Fibroblast of lung (primary cell): ENCODE results near the gene BCL2L12. TPM values are rescaled to one million over a fixed set of nuclear protein-coding genes. Genes with fewer than 3 reads are reported as not detected.

Experiments
- DNase-seq, 2 donors: peaks; one replicate each; pipeline versions ENCODE4 v3.0.0 to v3.0.0-alpha.2; 2010; ENCODE audit warnings: low read depth in 2 of 2
- H2AFZ ChIP-seq: 2 replicates; pipeline ENCODE4 v1.5.1; 2012; ENCODE audit warnings: low read length, control low read depth, inconsistent platforms
- H3K27ac ChIP-seq: 2 replicates; pipeline ENCODE4 v1.5.1; 2011; ENCODE audit warnings: low read length, control low read depth; ENCODE audit not compliant: insufficient read depth
- H3K27me3 ChIP-seq: 2 replicates; pipeline ENCODE4 v1.5.1; 2011; ENCODE audit warnings: mild to moderate bottlenecking, low read length; ENCODE audit not compliant: control insufficient read depth, insufficient read depth
- H3K36me3 ChIP-seq: 2 replicates; pipeline ENCODE4 v1.5.1; 2011; ENCODE audit warnings: low read length; ENCODE audit not compliant: control insufficient read depth, insufficient read depth
- H3K4me1 ChIP-seq: 2 replicates; pipeline ENCODE4 v1.5.1; 2011; ENCODE audit warnings: low read length; ENCODE audit not compliant: control insufficient read depth, insufficient read depth; ENCODE audit errors: extremely low read depth
- H3K4me2 ChIP-seq: 2 replicates; pipeline ENCODE4 v1.5.1; 2011; ENCODE audit warnings: low read length, control low read depth; ENCODE audit not compliant: insufficient read depth; ENCODE audit errors: extremely low read depth
- H3K4me3 ChIP-seq, 4 experiments: fragments of 200-600 bp in 1 of 4; sonication (generic) in 1 of 4; replicated peaks in 1 of 4; 2 replicates each; pipeline ENCODE4 v1.5.1; 2011 to 2016; ENCODE audit warnings: low read length in 4 of 4, low read depth in 3 of 4, mild to moderate bottlenecking in 3 of 4, control low read depth in 2 of 4, inconsistent platforms in 1 of 4, mixed read lengths in 1 of 4; ENCODE audit not compliant: insufficient read depth in 1 of 4; ENCODE audit errors: control extremely low read depth in 1 of 4
- H3K79me2 ChIP-seq: 2 replicates; pipeline ENCODE4 v1.5.1; 2012; ENCODE audit warnings: mild to moderate bottlenecking, low read length, inconsistent platforms; ENCODE audit not compliant: control insufficient read depth, insufficient read depth
- H3K9ac ChIP-seq: 2 replicates; pipeline ENCODE4 v1.5.1; 2011; ENCODE audit warnings: mild to moderate bottlenecking, low read length, control low read depth; ENCODE audit not compliant: insufficient read depth
- H3K9me3 ChIP-seq: 2 replicates; pipeline ENCODE4 v1.5.1; 2012; ENCODE audit warnings: low read depth, low read length; ENCODE audit not compliant: control insufficient read depth, insufficient read depth
- H4K20me1 ChIP-seq: 2 replicates; pipeline ENCODE4 v1.5.1; 2011; ENCODE audit warnings: low read length; ENCODE audit not compliant: control insufficient read depth, insufficient read depth; ENCODE audit errors: extremely low read depth
- EZH2 ChIP-seq: IDR thresholded peaks from 2 replicates; pipeline ENCODE4 v1.5.1; 2012; ENCODE audit warnings: low read length, control low read depth, mild to moderate bottlenecking; ENCODE audit errors: missing control alignments
- polyA plus RNA-seq, 2 donors: library from polyadenylated mRNA; depleted of rRNA in 1 of 2; stranded (reverse) in 1 of 2; unstranded in 1 of 2; fragments of >200 nt; gene quantifications; 2 replicates each; pipeline ENCODE4 v1.2.1, GENCODE V29; 2011 to 2012; ENCODE audit warnings: missing spikeins in 1 of 2
- total RNA-seq: library from RNA; depleted of rRNA; stranded (reverse); fragments of >200 nt; gene quantifications from 2 replicates; pipeline ENCODE4 v1.2.1, GENCODE V29; 2014
- TF ChIP-seq, protein P1 (sequence below), 2 donors: IDR thresholded peaks in 1 of 2; conservative IDR thresholded peaks in 1 of 2; 1 replicate in 1 of 2; 2 replicates in 1 of 2; pipeline ENCODE4 v1.5.1; 2011 to 2012; ENCODE audit warnings: low read length in 2 of 2, control low read depth in 1 of 2, inconsistent platforms in 1 of 2, low read depth in 1 of 2, mild to moderate bottlenecking in 1 of 2

BCL2L12 gene
- total and polyA plus RNA-seq, 2 donors (not counting 1 experiment from before 2014, with no cell fraction given) = 4.8 to 5.0 TPM

DNA sequence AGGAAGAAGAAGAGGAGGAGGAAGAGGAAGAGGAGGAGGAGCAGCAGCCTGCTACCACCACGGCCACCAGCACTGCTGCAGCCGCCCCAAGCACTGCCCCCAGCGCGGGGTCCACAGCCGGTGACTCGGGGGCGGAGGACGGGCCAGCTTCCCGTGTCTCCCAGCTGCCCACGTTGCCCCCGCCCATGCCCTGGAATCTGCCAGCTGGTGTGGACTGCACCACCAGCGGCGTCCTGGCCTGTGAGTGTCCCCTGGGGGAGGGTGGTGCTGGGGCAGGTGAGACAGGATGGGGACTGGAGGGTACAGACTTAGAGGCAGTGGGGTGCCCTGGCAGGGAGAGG, 12.3 kb upstream of the BCL2L12 start:
- Histone ChIP-seq H3K4me3 (no peak overlapping the region), H4K20me1 (no peaks in the 10 kb centered on the region), H3K79me2 (peaks cover 7% of the 10 kb centered on the region), H3K27ac (no peak overlapping the region), H3K4me2 (no peak overlapping the region), H3K36me3 (peaks cover 51% of the 10 kb centered on the region), H3K9me3 (no peaks in the 10 kb centered on the region), H3K4me1 (no peaks in the 10 kb centered on the region), H3K27me3 (no peaks in the 10 kb centered on the region), H3K9ac (no peak overlapping the region), H2AFZ (no peak overlapping the region)
- DNase-seq = no peak
- TF ChIP-seq EZH2 = no peak
- TF ChIP-seq, protein P1, sequence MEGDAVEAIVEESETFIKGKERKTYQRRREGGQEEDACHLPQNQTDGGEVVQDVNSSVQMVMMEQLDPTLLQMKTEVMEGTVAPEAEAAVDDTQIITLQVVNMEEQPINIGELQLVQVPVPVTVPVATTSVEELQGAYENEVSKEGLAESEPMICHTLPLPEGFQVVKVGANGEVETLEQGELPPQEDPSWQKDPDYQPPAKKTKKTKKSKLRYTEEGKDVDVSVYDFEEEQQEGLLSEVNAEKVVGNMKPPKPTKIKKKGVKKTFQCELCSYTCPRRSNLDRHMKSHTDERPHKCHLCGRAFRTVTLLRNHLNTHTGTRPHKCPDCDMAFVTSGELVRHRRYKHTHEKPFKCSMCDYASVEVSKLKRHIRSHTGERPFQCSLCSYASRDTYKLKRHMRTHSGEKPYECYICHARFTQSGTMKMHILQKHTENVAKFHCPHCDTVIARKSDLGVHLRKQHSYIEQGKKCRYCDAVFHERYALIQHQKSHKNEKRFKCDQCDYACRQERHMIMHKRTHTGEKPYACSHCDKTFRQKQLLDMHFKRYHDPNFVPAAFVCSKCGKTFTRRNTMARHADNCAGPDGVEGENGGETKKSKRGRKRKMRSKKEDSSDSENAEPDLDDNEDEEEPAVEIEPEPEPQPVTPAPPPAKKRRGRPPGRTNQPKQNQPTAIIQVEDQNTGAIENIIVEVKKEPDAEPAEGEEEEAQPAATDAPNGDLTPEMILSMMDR (conservative IDR thresholded peaks at IDR 0.05 in 1 of 2, IDR thresholded peaks at IDR 0.05 in 1 of 2; ENCODE audit: low read depth in 1 of 2, low read length in 2 of 2) = no peak

GRCh38 chr19:49654581-49654980, 11.2 kb upstream of the BCL2L12 start:
- H3K4me1 ChIP-seq = no peaks in the 10 kb centered on the region
- TF ChIP-seq EZH2 = no peak
- TF ChIP-seq, protein P1 (conservative IDR thresholded peaks at IDR 0.05 in 1 of 2, IDR thresholded peaks at IDR 0.05 in 1 of 2; ENCODE audit: low read depth in 1 of 2, low read length in 2 of 2) = no peak
- H2AFZ ChIP-seq = no peak overlapping the region
- peaks cover 4% of the 10 kb centered on the region for H3K79me2 ChIP-seq
- H3K4me3 ChIP-seq = no peak overlapping the region
- H3K9ac ChIP-seq = no peak overlapping the region
- no peak overlapping the region for H3K4me2 ChIP-seq
- no peaks in the 10 kb centered on the region for H4K20me1 ChIP-seq
- H3K9me3 ChIP-seq = no peaks in the 10 kb centered on the region
- no peak for DNase-seq
- H3K36me3 ChIP-seq = peaks cover 59% of the 10 kb centered on the region
- H3K27ac ChIP-seq = no peak overlapping the region
- no peaks in the 10 kb centered on the region for H3K27me3 ChIP-seq

- Histone ChIP-seq H3K4me2 (no peak overlapping the region), H3K4me1 (no peaks in the 10 kb centered on the region), H4K20me1 (no peaks in the 10 kb centered on the region), H3K79me2 (no peaks in the 10 kb centered on the region), H3K4me3 (no peak overlapping the region), H3K9me3 (no peaks in the 10 kb centered on the region), H2AFZ (no peak overlapping the region), H3K27ac (no peak overlapping the region), H3K36me3 (peaks cover 58% of the 10 kb centered on the region), H3K27me3 (no peaks in the 10 kb centered on the region), H3K9ac (no peak overlapping the region)
- no peak for DNase-seq
- TF ChIP-seq EZH2 = no peak
- TF ChIP-seq, protein P1 (conservative IDR thresholded peaks at IDR 0.05 in 1 of 2, IDR thresholded peaks at IDR 0.05 in 1 of 2; ENCODE audit: low read depth in 1 of 2, low read length in 2 of 2) = no peak
Observed at GRCh38 chr19:49655570-49656455, 9.9 kb upstream of the BCL2L12 start.
